ENCODE measurements around the gene IGF2R. TPM values are rescaled to one million over a fixed set of nuclear protein-coding genes. Genes with fewer than 3 reads are reported as not detected.

IGF2R gene
- total RNA-seq, 1 experiment from 2014 or later: 75.3 TPM

DNA sequence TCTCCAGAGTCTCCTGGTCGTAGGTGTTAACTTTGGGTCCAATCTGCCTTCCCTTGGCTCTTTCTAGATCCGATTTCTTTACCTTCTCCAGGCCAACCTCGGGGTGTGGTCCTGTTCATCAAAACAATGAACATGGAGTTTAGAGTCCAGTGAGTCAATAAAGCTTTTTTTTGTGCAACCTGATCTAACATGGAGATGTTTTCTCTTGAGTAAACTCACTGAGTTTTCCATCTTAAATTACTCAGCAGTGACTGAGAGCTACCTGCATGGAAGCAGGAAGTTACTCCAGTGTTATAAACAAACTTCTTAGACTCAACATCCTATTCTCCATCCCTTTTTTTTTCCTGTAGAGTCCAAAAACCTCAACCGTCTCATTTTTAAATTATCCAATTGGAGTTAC is 137.8 kb downstream of the IGF2R start:
- ATAC-seq (no peak), DNase-seq (ENCODE audit: low spot score) (no peak)
- Mint-ChIP-seq H3K4me3 (no peak overlapping the region), H3K9me3 (no peaks in the 10 kb centered on the region), H3K4me1 (peaks cover 11% of the 10 kb centered on the region), H3K27ac (no peak overlapping the region), H3K27me3 (ENCODE audit: low read depth) (no peaks in the 10 kb centered on the region), H3K36me3 (peaks cover 27% of the 10 kb centered on the region)
- CTCF ChIA-PET: no interaction called here
- TF ChIP-seq FOXJ3 (CRISPR knock-in tag; IDR thresholded peaks at IDR 0.05; ENCODE audit: borderline replicate concordance) (no peak), ESRRA (CRISPR knock-in tag; IDR thresholded peaks at IDR 0.05; ENCODE audit: borderline replicate concordance) (no peak), RORB (CRISPR knock-in tag; IDR thresholded peaks at IDR 0.05) (no peak), E2F1 (CRISPR knock-in tag; IDR thresholded peaks at IDR 0.05) (no peak), TP53 (CRISPR knock-in tag; IDR thresholded peaks at IDR 0.05) (no peak), MLX (CRISPR knock-in tag; IDR thresholded peaks at IDR 0.05) (no peak), RELA (CRISPR knock-in tag; IDR thresholded peaks at IDR 0.05; ENCODE audit: borderline replicate concordance) (no peak)
- TF ChIP-seq, protein P1, sequence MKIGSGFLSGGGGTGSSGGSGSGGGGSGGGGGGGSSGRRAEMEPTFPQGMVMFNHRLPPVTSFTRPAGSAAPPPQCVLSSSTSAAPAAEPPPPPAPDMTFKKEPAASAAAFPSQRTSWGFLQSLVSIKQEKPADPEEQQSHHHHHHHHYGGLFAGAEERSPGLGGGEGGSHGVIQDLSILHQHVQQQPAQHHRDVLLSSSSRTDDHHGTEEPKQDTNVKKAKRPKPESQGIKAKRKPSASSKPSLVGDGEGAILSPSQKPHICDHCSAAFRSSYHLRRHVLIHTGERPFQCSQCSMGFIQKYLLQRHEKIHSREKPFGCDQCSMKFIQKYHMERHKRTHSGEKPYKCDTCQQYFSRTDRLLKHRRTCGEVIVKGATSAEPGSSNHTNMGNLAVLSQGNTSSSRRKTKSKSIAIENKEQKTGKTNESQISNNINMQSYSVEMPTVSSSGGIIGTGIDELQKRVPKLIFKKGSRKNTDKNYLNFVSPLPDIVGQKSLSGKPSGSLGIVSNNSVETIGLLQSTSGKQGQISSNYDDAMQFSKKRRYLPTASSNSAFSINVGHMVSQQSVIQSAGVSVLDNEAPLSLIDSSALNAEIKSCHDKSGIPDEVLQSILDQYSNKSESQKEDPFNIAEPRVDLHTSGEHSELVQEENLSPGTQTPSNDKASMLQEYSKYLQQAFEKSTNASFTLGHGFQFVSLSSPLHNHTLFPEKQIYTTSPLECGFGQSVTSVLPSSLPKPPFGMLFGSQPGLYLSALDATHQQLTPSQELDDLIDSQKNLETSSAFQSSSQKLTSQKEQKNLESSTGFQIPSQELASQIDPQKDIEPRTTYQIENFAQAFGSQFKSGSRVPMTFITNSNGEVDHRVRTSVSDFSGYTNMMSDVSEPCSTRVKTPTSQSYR (CRISPR knock-in tag; IDR thresholded peaks at IDR 0.05): no peak
- POLR2A ChIA-PET: no interaction called here

DNA sequence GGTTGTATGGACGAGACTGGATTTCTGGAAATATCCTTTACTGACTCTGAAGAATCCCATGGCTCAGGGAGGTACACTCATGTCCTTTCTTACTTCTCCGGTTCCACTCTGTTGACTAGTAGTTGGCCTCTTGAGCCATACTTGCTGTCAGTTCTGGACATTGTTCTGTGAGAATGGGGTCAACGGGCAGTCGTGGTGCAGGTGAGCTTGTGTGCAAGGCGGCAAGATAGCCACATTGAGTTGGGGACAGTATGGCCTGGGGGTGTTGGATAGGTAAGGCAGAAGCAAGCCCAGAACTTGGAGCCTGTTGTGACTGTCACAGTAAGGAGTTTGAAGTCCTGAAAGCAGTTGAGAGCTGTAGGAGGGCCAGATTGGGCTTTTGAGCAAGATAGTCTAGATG is 139.2 kb downstream of the IGF2R start:
- H3K4me1 Mint-ChIP-seq: peaks cover 16% of the 10 kb centered on the region
- H3K4me3 Mint-ChIP-seq: no peak overlapping the region
- H3K36me3 Mint-ChIP-seq: peaks cover 25% of the 10 kb centered on the region
- DNase-seq (ENCODE audit: low spot score) (no peak), ATAC-seq (no peak)
- H3K27me3 Mint-ChIP-seq (ENCODE audit: low read depth): no peaks in the 10 kb centered on the region
- no peaks in the 10 kb centered on the region for H3K9me3 Mint-ChIP-seq
- POLR2A ChIA-PET: no interaction called here
- CTCF ChIA-PET: no interaction called here
- peak overlapping the region; percentile 29; the same call in 1 of the 2 replicates for H3K27ac Mint-ChIP-seq
- no peak for TF ChIP-seq ETV6 (CRISPR knock-in tag; IDR thresholded peaks at IDR 0.05)
- TF ChIP-seq PRRX2 (CRISPR knock-in tag; IDR thresholded peaks at IDR 0.05): no peak
- TF ChIP-seq, protein P2, sequence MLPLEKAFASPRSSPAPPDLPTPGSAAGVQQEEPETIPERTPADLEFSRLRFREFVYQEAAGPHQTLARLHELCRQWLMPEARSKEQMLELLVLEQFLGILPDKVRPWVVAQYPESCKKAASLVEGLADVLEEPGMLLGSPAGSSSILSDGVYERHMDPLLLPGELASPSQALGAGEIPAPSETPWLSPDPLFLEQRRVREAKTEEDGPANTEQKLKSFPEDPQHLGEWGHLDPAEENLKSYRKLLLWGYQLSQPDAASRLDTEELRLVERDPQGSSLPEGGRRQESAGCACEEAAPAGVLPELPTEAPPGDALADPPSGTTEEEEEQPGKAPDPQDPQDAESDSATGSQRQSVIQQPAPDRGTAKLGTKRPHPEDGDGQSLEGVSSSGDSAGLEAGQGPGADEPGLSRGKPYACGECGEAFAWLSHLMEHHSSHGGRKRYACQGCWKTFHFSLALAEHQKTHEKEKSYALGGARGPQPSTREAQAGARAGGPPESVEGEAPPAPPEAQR (CRISPR knock-in tag; IDR thresholded peaks at IDR 0.05): no peak
- TF ChIP-seq, protein P3, sequence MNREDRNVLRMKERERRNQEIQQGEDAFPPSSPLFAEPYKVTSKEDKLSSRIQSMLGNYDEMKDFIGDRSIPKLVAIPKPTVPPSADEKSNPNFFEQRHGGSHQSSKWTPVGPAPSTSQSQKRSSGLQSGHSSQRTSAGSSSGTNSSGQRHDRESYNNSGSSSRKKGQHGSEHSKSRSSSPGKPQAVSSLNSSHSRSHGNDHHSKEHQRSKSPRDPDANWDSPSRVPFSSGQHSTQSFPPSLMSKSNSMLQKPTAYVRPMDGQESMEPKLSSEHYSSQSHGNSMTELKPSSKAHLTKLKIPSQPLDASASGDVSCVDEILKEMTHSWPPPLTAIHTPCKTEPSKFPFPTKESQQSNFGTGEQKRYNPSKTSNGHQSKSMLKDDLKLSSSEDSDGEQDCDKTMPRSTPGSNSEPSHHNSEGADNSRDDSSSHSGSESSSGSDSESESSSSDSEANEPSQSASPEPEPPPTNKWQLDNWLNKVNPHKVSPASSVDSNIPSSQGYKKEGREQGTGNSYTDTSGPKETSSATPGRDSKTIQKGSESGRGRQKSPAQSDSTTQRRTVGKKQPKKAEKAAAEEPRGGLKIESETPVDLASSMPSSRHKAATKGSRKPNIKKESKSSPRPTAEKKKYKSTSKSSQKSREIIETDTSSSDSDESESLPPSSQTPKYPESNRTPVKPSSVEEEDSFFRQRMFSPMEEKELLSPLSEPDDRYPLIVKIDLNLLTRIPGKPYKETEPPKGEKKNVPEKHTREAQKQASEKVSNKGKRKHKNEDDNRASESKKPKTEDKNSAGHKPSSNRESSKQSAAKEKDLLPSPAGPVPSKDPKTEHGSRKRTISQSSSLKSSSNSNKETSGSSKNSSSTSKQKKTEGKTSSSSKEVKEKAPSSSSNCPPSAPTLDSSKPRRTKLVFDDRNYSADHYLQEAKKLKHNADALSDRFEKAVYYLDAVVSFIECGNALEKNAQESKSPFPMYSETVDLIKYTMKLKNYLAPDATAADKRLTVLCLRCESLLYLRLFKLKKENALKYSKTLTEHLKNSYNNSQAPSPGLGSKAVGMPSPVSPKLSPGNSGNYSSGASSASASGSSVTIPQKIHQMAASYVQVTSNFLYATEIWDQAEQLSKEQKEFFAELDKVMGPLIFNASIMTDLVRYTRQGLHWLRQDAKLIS (CRISPR knock-in tag; IDR thresholded peaks at IDR 0.05; ENCODE audit: borderline replicate concordance): no peak
- TF ChIP-seq IRF2 (CRISPR knock-in tag; IDR thresholded peaks at IDR 0.05; ENCODE audit: borderline replicate concordance, low read depth): no peak
- TF ChIP-seq, protein P4, sequence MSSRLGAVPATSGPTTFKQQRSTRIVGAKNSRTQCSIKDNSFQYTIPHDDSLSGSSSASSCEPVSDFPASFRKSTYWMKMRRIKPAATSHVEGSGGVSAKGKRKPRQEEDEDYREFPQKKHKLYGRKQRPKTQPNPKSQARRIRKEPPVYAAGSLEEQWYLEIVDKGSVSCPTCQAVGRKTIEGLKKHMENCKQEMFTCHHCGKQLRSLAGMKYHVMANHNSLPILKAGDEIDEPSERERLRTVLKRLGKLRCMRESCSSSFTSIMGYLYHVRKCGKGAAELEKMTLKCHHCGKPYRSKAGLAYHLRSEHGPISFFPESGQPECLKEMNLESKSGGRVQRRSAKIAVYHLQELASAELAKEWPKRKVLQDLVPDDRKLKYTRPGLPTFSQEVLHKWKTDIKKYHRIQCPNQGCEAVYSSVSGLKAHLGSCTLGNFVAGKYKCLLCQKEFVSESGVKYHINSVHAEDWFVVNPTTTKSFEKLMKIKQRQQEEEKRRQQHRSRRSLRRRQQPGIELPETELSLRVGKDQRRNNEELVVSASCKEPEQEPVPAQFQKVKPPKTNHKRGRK (CRISPR knock-in tag; IDR thresholded peaks at IDR 0.05; ENCODE audit: borderline replicate concordance): no peak
- TF ChIP-seq, protein P5, sequence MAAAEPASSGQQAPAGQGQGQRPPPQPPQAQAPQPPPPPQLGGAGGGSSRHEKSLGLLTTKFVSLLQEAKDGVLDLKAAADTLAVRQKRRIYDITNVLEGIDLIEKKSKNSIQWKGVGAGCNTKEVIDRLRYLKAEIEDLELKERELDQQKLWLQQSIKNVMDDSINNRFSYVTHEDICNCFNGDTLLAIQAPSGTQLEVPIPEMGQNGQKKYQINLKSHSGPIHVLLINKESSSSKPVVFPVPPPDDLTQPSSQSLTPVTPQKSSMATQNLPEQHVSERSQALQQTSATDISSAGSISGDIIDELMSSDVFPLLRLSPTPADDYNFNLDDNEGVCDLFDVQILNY (CRISPR knock-in tag; IDR thresholded peaks at IDR 0.05): no peak
- no peak for TF ChIP-seq IRF1 (CRISPR knock-in tag; IDR thresholded peaks at IDR 0.05)
- no peak for TF ChIP-seq AR (CRISPR knock-in tag; IDR thresholded peaks at IDR 0.05)
- TF ChIP-seq USF2 (CRISPR knock-in tag; IDR thresholded peaks at IDR 0.05): no peak
